ENCODE data around the gene CD2.

DNA sequence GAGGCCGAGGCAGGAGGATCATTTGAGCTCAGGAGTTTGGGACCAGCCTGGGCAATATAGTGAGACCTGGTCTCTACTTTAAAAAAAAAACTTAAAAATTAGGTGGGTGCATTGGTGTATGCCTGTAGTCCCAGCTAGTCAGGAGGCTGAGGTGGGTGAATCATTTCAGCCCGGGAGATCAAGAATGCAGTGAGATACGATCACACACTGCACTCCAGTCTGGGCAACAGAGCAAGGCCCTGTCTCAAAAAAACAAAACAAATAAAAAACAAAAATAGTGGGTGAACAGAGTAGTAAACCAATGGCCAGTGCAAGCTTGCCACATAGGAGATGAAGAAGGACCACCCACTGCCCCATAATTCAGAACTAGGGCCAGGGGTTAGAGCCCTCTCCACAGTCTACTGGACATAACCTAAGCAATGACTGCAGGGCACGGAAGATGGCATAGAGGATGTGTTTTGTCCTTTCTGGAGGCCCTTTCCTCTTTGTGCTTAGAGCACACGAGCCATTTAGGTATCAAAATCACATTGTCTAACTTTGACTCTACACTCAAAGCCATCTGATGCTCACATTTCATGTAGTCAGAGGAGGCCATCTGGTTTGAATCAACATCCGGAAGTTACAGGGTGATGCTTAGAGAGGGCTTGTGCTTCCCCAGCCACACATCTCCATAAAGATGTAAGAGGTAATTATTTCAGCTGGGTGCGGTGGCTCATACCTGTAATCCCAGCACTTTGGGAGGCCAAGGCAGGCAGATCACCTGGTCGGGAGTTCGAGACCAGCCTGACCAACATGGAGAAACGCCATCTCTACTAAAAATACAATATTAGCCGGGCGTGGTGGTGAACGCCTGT lies 12.6 kb downstream of the CD2 start:
- TF ChIP-seq, protein P1, sequence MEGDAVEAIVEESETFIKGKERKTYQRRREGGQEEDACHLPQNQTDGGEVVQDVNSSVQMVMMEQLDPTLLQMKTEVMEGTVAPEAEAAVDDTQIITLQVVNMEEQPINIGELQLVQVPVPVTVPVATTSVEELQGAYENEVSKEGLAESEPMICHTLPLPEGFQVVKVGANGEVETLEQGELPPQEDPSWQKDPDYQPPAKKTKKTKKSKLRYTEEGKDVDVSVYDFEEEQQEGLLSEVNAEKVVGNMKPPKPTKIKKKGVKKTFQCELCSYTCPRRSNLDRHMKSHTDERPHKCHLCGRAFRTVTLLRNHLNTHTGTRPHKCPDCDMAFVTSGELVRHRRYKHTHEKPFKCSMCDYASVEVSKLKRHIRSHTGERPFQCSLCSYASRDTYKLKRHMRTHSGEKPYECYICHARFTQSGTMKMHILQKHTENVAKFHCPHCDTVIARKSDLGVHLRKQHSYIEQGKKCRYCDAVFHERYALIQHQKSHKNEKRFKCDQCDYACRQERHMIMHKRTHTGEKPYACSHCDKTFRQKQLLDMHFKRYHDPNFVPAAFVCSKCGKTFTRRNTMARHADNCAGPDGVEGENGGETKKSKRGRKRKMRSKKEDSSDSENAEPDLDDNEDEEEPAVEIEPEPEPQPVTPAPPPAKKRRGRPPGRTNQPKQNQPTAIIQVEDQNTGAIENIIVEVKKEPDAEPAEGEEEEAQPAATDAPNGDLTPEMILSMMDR (conservative IDR thresholded peaks at IDR 0.05; ENCODE audit: low read depth, low read length): no peak
- no peak for TF ChIP-seq EZH2 (IDR thresholded peaks at IDR 0.05; ENCODE audit: borderline replicate concordance, low read depth, low read length, poor library complexity, severe bottlenecking)

Measured in A673 (cell line).